ENCODE data around the gene YIF1A. TPM values are rescaled to one million over a fixed set of nuclear protein-coding genes. Genes with fewer than 3 reads are reported as not detected.

Gene YIF1A
- total and polyA plus RNA-seq, 2 donors (not counting 3 experiments of a cell fraction or from before 2014, with no cell fraction given) = 104 to 271 TPM

DNA sequence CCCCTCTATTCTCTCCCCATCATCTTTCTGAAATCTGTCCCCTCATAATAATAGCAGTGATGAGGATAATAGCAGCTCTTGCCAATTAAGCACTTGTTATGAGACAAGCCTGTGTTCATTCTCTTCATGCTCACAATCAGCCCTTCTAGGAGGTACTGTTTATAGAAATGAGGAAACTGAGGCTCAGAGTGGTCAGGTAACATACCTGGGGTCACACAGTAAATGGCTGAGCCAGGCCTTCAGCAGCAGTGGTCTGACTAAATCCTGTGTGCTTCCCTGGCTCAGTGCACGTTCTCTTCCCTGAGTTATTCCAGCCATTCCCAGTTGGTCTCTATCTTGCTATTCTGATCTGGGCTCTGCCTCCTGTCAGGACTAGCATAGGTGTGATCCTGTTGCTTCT lies 14.7 kb downstream of the YIF1A start:
- POLR2A ChIA-PET = no interaction called here

More for the DNA sequence above, 14.7 kb downstream of the YIF1A start:
- Histone ChIP-seq H3K9me1 (replicated peaks; ENCODE audit: control insufficient read depth, extremely low read depth, insufficient read depth, low read length) (no peaks in the 10 kb centered on the region), H3K9me3 (replicated peaks; ENCODE audit: control insufficient read depth, insufficient read depth, low read length) (no peaks in the 10 kb centered on the region), H3K4me2 (ENCODE audit: insufficient read depth, low read length) (no peak overlapping the region), H3K36me3 (ENCODE audit: control insufficient read depth in 2 of 2, extremely low read depth in 1 of 2, insufficient read depth in 2 of 2, low read length in 2 of 2) (peaks cover 14 to 40% of the 10 kb centered on the region in 2 experiments), H3K27me3 (ENCODE audit: control insufficient read depth in 2 of 2, insufficient read depth in 2 of 2, low read length in 2 of 2) (peaks cover 0 to 4% of the 10 kb centered on the region in 2 experiments), H3K9ac (replicated peaks; ENCODE audit: extremely low read depth, insufficient read depth, low read length) (no peak overlapping the region), H3K79me2 (ENCODE audit: control insufficient read depth, insufficient read depth, low read length) (peaks cover 23% of the 10 kb centered on the region), H3K4me3 (replicated peaks in 1 of 3; ENCODE audit: insufficient read depth in 1 of 3, low read depth in 1 of 3, low read length in 3 of 3) (no peak overlapping the region), H2AFZ (ENCODE audit: low read depth, low read length) (no peak overlapping the region), H3K4me1 (ENCODE audit: control insufficient read depth, extremely low read depth, insufficient read depth, low read length) (peaks cover 8% of the 10 kb centered on the region), H3K27ac (ENCODE audit: insufficient read depth, low read depth, low read length) (no peak overlapping the region), H4K20me1 (replicated peaks; ENCODE audit: control insufficient read depth, extremely low read depth, insufficient read depth, low read length) (no peaks in the 10 kb centered on the region)
- BruUV-seq (replicated peaks) = no TSS peak
- DNase-seq (ENCODE audit: low read depth, low spot score) (no peak), FAIRE-seq (no peak)
- intact Hi-C loops (cut with micrococcal nuclease) = no loop called here
- dilution Hi-C loops (cut with MboI; ENCODE audit: extremely low pct_ligation_motif_present, low sequenced_read_pairs) = no loop called here
- TF ChIP-seq GATA2 (IDR thresholded peaks at IDR 0.05; ENCODE audit: insufficient read depth, insufficient read length, low read depth, low read length) (no peak), JUN (IDR thresholded peaks at IDR 0.05; ENCODE audit: borderline replicate concordance, insufficient read depth, insufficient read length, low read depth) (no peak), EZH2 (IDR thresholded peaks at IDR 0.05; ENCODE audit: borderline replicate concordance, low read depth, low read length, severe bottlenecking) (no peak), FOS (IDR thresholded peaks at IDR 0.05; ENCODE audit: borderline replicate concordance, insufficient read depth, low read length) (no peak), POLR2AphosphoS5 (IDR thresholded peaks at IDR 0.05; ENCODE audit: insufficient read depth, low read depth, low read length) (no peak), MYC (IDR thresholded peaks at IDR 0.05; ENCODE audit: low read depth, low read length) (no peak), POLR2A (IDR thresholded peaks at IDR 0.05; ENCODE audit: low read depth, low read length) (no peak)
- TF ChIP-seq, protein P1, sequence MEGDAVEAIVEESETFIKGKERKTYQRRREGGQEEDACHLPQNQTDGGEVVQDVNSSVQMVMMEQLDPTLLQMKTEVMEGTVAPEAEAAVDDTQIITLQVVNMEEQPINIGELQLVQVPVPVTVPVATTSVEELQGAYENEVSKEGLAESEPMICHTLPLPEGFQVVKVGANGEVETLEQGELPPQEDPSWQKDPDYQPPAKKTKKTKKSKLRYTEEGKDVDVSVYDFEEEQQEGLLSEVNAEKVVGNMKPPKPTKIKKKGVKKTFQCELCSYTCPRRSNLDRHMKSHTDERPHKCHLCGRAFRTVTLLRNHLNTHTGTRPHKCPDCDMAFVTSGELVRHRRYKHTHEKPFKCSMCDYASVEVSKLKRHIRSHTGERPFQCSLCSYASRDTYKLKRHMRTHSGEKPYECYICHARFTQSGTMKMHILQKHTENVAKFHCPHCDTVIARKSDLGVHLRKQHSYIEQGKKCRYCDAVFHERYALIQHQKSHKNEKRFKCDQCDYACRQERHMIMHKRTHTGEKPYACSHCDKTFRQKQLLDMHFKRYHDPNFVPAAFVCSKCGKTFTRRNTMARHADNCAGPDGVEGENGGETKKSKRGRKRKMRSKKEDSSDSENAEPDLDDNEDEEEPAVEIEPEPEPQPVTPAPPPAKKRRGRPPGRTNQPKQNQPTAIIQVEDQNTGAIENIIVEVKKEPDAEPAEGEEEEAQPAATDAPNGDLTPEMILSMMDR (IDR thresholded peaks at IDR 0.05; ENCODE audit: extremely low read depth in 1 of 2, insufficient read depth in 1 of 2, low read depth in 1 of 2, low read length in 2 of 2) = no peak
- TF ChIP-seq, protein P2, sequence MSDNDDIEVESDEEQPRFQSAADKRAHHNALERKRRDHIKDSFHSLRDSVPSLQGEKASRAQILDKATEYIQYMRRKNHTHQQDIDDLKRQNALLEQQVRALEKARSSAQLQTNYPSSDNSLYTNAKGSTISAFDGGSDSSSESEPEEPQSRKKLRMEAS (IDR thresholded peaks at IDR 0.05; ENCODE audit: insufficient read depth, insufficient read length) = no peak
- CTCF ChIA-PET = interaction anchor here (1.6 kb wide), 1 partner anchor 8 kb away, joined by 12 read pairs; no protein-coding TSS in a partner anchor
